CD4-positive, alpha-beta T cell treated with Interleukin-4 for 4 hours (primary cell): ENCODE data around the gene PIGS.

Experiments
- DNase-seq: peaks from one replicate; pipeline ENCODE4 v3.0.0-alpha.2; 2020

Gene PIGS

GRCh38 chr17:28549236-28550132, 21.8 kb downstream of the PIGS start:
- peak; percentile 72 for DNase-seq

- DNase-seq = no peak
Measured at GRCh38 chr17:28548417-28549130, 22.8 kb downstream of the PIGS start.

GRCh38 chr17:28547623-28548416, 23.5 kb downstream of the PIGS start:
- peak; percentile 56 for DNase-seq

- DNase-seq = no peak
Measured at GRCh38 chr17:28547096-28547622, 24.2 kb downstream of the PIGS start.

GRCh38 chr17:28545787-28546415, 25.4 kb downstream of the PIGS start:
- DNase-seq = no peak

GRCh38 chr17:28545141-28545503, 26.2 kb downstream of the PIGS start:
- no peak for DNase-seq

- DNase-seq = no peak
Measured at GRCh38 chr17:28544402-28545140, 26.8 kb downstream of the PIGS start.

- no peak for DNase-seq
Measured at GRCh38 chr17:28541439-28541838, 29.9 kb downstream of the PIGS start.

GRCh38 chr17:28540231-28540630, 31.1 kb downstream of the PIGS start:
- no peak for DNase-seq

- no peak for DNase-seq
Measured at GRCh38 chr17:28538296-28538895, 32.9 kb downstream of the PIGS start.

- DNase-seq = no peak
Measured at GRCh38 chr17:28537219-28537610, 34.1 kb downstream of the PIGS start.

- DNase-seq = no peak
Measured at GRCh38 chr17:28536532-28537218, 34.6 kb downstream of the PIGS start.

- no peak for DNase-seq
Measured at GRCh38 chr17:28534740-28535375, 36.5 kb downstream of the PIGS start.

- DNase-seq = no peak
Measured at GRCh38 chr17:28533091-28533807, 38.1 kb downstream of the PIGS start.

- DNase-seq = no peak
Measured at GRCh38 chr17:28532050-28532960, 39.0 kb downstream of the PIGS start.

- DNase-seq = no peak
Measured at GRCh38 chr17:28530926-28531325, 40.4 kb downstream of the PIGS start.

GRCh38 chr17:28530250-28530649, 41.1 kb downstream of the PIGS start:
- DNase-seq = no peak

- DNase-seq = no peak
Measured at GRCh38 chr17:28529013-28529400, 42.3 kb downstream of the PIGS start.
